ENCODE data around the gene PRKCZ. TPM values are rescaled to one million over a fixed set of nuclear protein-coding genes. Genes with fewer than 3 reads are reported as not detected.

Gene PRKCZ
- total RNA-seq, 2 donors from 2014 or later: 50.4 to 72.2 TPM

DNA sequence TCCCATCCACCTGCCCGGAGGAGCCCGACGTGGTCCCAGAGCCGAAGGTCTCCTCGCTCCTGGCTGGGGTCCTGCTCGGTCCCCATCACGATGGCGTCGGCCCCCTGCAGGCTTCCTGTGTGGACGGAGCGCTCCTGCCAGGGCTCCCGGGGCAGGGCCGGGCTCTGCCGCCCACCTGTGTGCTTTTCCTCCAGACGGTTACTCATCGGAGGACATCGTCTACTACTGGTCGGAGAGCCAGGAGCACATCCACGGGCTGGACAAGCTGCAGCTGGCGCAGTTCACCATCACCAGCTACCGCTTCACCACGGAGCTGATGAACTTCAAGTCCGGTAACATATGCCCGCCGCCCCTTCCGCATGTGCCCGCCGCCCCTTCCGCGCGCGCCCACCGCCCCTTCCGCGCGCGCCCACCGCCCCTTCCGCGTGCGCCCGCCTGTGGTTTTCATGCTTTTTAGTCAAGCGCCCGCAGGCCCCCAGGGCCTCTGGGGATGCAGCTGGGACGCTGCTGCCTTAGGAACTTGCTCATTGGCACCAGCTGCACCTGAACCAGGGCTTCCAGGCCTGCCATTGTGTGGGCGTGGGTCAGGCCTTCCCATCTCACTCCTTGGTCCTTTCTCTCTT lies 22.1 kb upstream of the PRKCZ start:
- Histone ChIP-seq H3K27ac (no peak overlapping the region), H3K36me3 (no peaks in the 10 kb centered on the region), H3K9ac (ENCODE audit: low read depth in 2 of 2, low read length in 2 of 2) (no peak overlapping the region), H3K4me1 (no peaks in the 10 kb centered on the region), H3K27me3 (no peaks in the 10 kb centered on the region), H3K9me3 (no peaks in the 10 kb centered on the region), H3K4me3 (no peak overlapping the region)
- TF ChIP-seq, protein P1, sequence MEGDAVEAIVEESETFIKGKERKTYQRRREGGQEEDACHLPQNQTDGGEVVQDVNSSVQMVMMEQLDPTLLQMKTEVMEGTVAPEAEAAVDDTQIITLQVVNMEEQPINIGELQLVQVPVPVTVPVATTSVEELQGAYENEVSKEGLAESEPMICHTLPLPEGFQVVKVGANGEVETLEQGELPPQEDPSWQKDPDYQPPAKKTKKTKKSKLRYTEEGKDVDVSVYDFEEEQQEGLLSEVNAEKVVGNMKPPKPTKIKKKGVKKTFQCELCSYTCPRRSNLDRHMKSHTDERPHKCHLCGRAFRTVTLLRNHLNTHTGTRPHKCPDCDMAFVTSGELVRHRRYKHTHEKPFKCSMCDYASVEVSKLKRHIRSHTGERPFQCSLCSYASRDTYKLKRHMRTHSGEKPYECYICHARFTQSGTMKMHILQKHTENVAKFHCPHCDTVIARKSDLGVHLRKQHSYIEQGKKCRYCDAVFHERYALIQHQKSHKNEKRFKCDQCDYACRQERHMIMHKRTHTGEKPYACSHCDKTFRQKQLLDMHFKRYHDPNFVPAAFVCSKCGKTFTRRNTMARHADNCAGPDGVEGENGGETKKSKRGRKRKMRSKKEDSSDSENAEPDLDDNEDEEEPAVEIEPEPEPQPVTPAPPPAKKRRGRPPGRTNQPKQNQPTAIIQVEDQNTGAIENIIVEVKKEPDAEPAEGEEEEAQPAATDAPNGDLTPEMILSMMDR (IDR thresholded peaks at IDR 0.05): no peak
- intact Hi-C loops (cut with DNase I): no loop called here
- no peak for DNase-seq

DNA sequence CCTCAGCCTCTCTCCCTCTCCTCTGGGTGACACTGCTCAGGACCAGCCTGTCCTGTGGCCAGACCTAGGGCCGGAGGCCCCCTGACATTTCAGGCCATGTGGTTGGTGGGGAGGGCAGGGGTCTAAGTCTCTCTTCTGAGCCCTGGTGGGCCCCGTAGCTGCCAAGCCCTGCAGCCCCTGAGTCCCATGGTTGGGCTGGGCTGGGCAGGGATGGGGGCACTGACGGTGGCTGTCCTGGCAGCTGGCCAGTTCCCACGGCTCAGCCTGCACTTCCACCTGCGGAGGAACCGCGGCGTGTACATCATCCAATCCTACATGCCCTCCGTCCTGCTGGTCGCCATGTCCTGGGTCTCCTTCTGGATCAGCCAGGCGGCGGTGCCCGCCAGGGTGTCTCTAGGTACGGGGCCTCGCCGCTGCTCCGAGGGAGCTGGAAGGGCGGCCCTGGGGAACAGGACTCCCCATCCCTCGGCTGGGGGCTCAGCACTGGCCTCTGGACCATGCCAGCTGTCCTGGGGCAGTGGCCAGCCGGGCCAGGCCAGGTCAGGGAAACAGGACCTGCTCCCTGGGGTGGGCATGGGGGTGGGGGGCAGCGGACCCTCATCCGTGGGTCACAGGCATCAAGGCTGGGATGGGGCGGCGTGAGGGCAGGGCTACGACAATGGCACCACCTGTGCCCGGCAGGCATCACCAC lies 21.2 kb upstream of the PRKCZ start:
- no peaks in the 10 kb centered on the region for H3K36me3 ChIP-seq
- H3K27ac ChIP-seq: no peak overlapping the region
- no peaks in the 10 kb centered on the region for H3K4me1 ChIP-seq
- DNase-seq: no peak
- H3K9ac ChIP-seq (ENCODE audit: low read depth in 2 of 2, low read length in 2 of 2): no peak overlapping the region
- no peaks in the 10 kb centered on the region for H3K27me3 ChIP-seq
- no peaks in the 10 kb centered on the region for H3K9me3 ChIP-seq
- intact Hi-C loops (cut with DNase I): no loop called here
- TF ChIP-seq, protein P1 (IDR thresholded peaks at IDR 0.05): no peak
- H3K4me3 ChIP-seq: no peak overlapping the region

DNA sequence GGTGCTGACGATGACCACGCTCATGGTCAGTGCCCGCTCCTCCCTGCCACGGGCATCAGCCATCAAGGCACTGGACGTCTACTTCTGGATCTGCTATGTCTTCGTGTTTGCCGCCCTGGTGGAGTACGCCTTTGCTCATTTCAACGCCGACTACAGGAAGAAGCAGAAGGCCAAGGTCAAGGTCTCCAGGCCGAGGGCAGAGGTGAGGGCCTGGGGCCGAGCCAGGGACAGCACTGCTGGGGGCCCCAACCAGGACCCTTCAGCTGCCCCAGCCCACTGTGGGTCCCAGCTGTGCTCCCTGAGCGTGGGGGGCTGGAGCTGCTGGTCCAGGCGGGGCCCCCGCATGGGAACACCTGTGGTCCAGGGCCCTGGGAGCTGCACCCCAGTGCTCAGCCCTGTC lies 20.6 kb upstream of the PRKCZ start:
- intact Hi-C loops (cut with DNase I): no loop called here
- no peak overlapping the region for H3K4me3 ChIP-seq
- no peaks in the 10 kb centered on the region for H3K36me3 ChIP-seq
- H3K4me1 ChIP-seq: no peaks in the 10 kb centered on the region
- no peak overlapping the region for H3K27ac ChIP-seq
- H3K9ac ChIP-seq (ENCODE audit: low read depth in 2 of 2, low read length in 2 of 2): no peak overlapping the region
- TF ChIP-seq, protein P1 (IDR thresholded peaks at IDR 0.05): no peak
- H3K27me3 ChIP-seq: no peaks in the 10 kb centered on the region
- no peak for DNase-seq
- H3K9me3 ChIP-seq: no peaks in the 10 kb centered on the region

DNA sequence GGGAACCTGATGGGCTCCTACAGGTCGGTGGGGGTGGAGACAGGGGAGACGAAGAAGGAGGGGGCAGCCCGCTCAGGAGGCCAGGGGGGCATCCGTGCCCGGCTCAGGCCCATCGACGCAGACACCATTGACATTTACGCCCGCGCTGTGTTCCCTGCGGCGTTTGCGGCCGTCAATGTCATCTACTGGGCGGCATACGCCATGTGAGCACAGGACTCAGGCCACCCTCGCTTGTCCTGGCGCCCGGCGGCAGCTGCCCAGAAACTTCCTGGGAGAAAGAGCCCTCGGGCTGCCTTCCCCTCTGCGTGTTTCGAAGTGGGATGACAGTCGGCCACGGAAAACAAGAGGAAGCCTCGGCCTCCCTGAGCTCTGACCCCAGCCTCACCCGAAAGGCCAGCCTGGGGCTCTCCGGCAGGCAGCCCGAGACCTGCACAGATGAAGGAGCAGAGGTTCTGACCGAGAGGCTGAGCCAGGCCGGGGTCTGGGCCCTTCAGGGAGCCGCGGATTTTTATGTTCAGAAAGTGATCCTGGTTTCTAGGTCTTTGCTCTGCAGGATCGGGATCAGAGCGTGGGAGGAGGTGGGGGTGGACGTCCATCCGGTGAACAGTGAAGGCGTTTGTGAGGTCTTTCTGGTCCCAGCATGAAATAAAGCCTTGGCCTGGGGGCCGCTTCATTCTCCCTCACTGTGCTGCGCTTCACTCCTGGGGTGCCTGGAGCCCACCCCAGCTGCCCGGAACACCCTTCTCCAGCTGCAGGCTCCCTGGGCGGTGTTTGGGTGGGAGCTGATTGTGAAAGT lies 19.9 kb upstream of the PRKCZ start:
- Histone ChIP-seq H3K4me1 (no peaks in the 10 kb centered on the region), H3K9me3 (no peaks in the 10 kb centered on the region), H3K36me3 (no peaks in the 10 kb centered on the region), H3K27me3 (no peaks in the 10 kb centered on the region), H3K9ac (ENCODE audit: low read depth in 2 of 2, low read length in 2 of 2) (no peak overlapping the region), H3K4me3 (no peak overlapping the region), H3K27ac (no peak overlapping the region)
- intact Hi-C loops (cut with DNase I): no loop called here
- TF ChIP-seq, protein P1 (IDR thresholded peaks at IDR 0.05): no peak
- DNase-seq: no peak

DNA sequence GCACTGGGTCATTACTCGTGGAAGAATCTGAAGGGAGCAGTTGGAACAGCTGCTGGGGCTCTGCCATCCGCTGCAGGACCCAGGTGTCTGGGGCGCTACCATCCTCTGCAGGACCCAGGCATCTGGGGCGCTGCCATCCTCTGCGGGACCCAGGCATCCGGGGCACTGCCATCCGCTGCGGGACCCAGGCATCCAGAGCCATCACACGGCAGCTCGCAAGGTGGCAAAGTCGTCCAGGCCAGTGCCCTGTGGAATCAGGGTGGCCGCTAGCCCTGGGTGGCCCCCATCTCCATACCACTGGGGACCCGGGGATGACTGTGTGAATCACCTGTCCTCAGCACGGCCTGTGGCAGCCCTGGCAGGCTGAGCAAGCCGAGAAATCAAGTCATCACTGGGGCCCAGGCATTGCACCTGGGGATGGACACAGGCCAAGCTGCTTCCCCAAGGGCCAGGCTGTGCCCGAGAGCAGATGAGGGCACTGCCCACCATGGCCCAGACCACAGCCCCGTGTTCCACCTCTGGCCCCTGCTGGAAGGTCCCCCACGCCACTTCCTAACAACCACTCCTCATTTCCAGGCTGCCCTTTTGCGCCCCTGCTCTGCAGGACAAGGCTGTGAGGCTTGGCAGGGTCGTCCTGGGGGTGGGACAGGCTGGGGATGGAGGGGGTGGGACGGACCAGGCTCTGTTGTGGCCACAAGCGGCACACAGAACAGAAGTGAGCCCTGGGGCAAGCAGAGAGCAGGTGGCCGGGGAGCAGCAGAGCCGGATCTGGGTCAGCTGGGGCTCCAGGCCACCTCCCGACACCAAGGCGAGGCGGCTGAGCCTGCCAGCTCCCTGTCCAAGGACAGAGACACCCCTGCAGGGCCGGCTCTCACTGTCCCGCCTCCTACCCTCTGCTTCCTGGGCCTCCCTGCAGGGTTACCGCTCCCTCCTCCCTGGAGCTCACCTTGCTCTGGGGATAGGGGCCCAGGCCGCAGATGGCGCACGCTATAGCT lies 18.4 kb upstream of the PRKCZ start:
- TF ChIP-seq, protein P1 (IDR thresholded peaks at IDR 0.05): no peak
- no peaks in the 10 kb centered on the region for H3K9me3 ChIP-seq
- no peaks in the 10 kb centered on the region for H3K4me1 ChIP-seq
- DNase-seq: no peak
- no peaks in the 10 kb centered on the region for H3K36me3 ChIP-seq
- no peak overlapping the region for H3K9ac ChIP-seq (ENCODE audit: low read depth in 2 of 2, low read length in 2 of 2)
- no peak overlapping the region for H3K4me3 ChIP-seq
- intact Hi-C loops (cut with DNase I): no loop called here
- no peak overlapping the region for H3K27ac ChIP-seq
- no peaks in the 10 kb centered on the region for H3K27me3 ChIP-seq

All from colonic mucosa (tissue), 4 donors.